ENCODE results near the gene OLFML3.
"Not testable (repeated sequence)": the region's sequence is repeated elsewhere in the genome, so short reads cannot be mapped to it uniquely, and the experiment has no call there.

The OLFML3 gene

DNA sequence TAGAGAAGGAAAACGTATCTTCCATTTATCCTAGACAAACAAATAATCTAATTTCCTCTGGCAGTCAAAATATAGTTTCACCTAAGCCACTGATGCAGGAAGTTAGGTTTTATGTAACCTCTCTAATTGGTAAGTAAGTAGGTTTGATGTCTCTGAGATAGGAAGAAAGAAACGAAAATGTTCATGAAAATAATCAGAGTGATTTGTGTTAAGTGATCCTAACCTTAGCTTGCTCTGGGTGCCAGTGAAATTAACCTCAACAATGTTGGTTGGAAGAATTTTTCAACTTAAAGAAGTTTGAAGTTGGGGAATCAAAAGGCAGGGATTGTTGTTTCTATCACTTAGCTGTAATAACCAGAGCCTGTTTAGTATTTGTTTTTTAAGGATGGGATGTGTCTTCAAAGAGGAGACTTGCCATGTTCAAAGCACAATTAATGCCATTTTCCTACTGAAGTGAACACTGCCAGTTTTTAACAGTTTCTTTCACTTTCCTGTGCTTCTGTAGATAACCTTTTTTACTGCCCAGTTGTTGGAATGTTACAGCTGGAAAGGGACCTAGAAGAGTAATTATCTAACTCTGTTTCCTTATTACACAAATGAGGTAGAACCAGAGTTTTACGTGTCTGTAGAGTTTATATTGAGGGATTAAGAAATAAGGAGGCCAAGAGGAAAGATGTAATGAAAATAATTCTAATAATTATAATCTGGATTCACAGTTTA lies 31.7 kb upstream of the OLFML3 start:
- 0% methylated on average over 1 of the region's 3 CpGs for WGBS (ENCODE audit: insufficient coverage)
- POLR2A ChIA-PET = interaction anchor here (3.0 kb wide), 1 partner anchor 18 kb away, joined by 22 read pairs; the partner anchor contains the start of gene HIPK1
- peaks cover 0 to 5% (median 0%) of the 10 kb centered on the region in 5 experiments for H3K9me3 ChIP-seq (ENCODE audit: control extremely low read depth in 1 of 5, control insufficient read depth in 4 of 5, insufficient read depth in 2 of 5, low read depth in 1 of 5, low read length in 4 of 5)
- no peaks in the 10 kb centered on the region for H3K27me3 ChIP-seq (replicated peaks in 2 of 5; ENCODE audit: control insufficient read depth in 4 of 5, insufficient read depth in 5 of 5, low read length in 4 of 5)
- DNase-seq = no peak
- H3K27ac ChIP-seq (ENCODE audit: insufficient read depth in 1 of 2, low read depth in 1 of 2, low read length in 2 of 2, poor library complexity in 1 of 2, severe bottlenecking in 2 of 2) = peak overlapping the region; percentile 1 to 67
- H3K36me3 ChIP-seq (ENCODE audit: control insufficient read depth in 4 of 4, insufficient read depth in 4 of 4, low read length in 3 of 4) = peaks cover 5 to 29% (median 18%) of the 10 kb centered on the region in 4 experiments
- peak overlapping the region in 3 of 7 experiments; percentile 19 to 40 (median 35) for H3K4me3 ChIP-seq (ENCODE audit: control insufficient read depth in 1 of 7, extremely low read depth in 1 of 7, insufficient read depth in 4 of 7, low read depth in 2 of 7, low read length in 6 of 7)
- CTCF ChIA-PET = interaction anchor here (0.7 to 12.4 kb wide), 10 partner anchors 8 to 159 kb away, joined by 3 to 212 read pairs (median 5); partner anchors contain the start of genes AP4B1 and HIPK1
- peaks cover 26 to 38% (median 31%) of the 10 kb centered on the region in 4 experiments for H3K4me1 ChIP-seq (ENCODE audit: control extremely low read depth in 1 of 4, control insufficient read depth in 4 of 4, insufficient read depth in 4 of 4, low read length in 3 of 4)

- Histone ChIP-seq H3K4me3 (ENCODE audit: control insufficient read depth in 1 of 7, extremely low read depth in 1 of 7, insufficient read depth in 4 of 7, low read depth in 2 of 7, low read length in 6 of 7) (peak overlapping the region in 1 of 7 experiments; percentile 4), H3K27ac (ENCODE audit: insufficient read depth in 1 of 2, low read depth in 1 of 2, low read length in 2 of 2, poor library complexity in 1 of 2, severe bottlenecking in 2 of 2) (peak overlapping the region in 1 of 2 experiments; percentile 67), H3K4me1 (ENCODE audit: control extremely low read depth in 1 of 4, control insufficient read depth in 4 of 4, insufficient read depth in 4 of 4, low read length in 3 of 4) (peaks cover 26 to 38% (median 31%) of the 10 kb centered on the region in 4 experiments), H3K36me3 (ENCODE audit: control insufficient read depth in 4 of 4, insufficient read depth in 4 of 4, low read length in 3 of 4) (peaks cover 5 to 28% (median 16%) of the 10 kb centered on the region in 4 experiments)
- DNase-seq; H3K9me3 ChIP-seq (ENCODE audit: control extremely low read depth in 1 of 5, control insufficient read depth in 4 of 5, insufficient read depth in 2 of 5, low read depth in 1 of 5, low read length in 4 of 5); H3K27me3 ChIP-seq (replicated peaks in 2 of 5; ENCODE audit: control insufficient read depth in 4 of 5, insufficient read depth in 5 of 5, low read length in 4 of 5): not testable (repeated sequence)
- CTCF ChIA-PET = interaction anchor here (0.7 to 12.4 kb wide), 10 partner anchors 8 to 113 kb away, joined by 3 to 212 read pairs (median 6); partner anchors contain the start of genes AP4B1 and HIPK1
- POLR2A ChIA-PET = interaction anchor here (0.5 to 3.0 kb wide), 3 partner anchors 18 to 31 kb away, joined by 3 to 22 read pairs (median 3); partner anchors contain the start of gene HIPK1
- WGBS (ENCODE audit: insufficient coverage) = 100% methylated on average over 1 of the region's 4 CpGs
These were observed 31.1 kb upstream of the OLFML3 start for GRCh38 chr1:113948151-113948550.

- H3K9me3 ChIP-seq (ENCODE audit: control extremely low read depth in 1 of 5, control insufficient read depth in 4 of 5, insufficient read depth in 2 of 5, low read depth in 1 of 5, low read length in 4 of 5) = peaks cover 0 to 5% (median 0%) of the 10 kb centered on the region in 5 experiments
- peaks cover 26 to 38% (median 31%) of the 10 kb centered on the region in 4 experiments for H3K4me1 ChIP-seq (ENCODE audit: control extremely low read depth in 1 of 4, control insufficient read depth in 4 of 4, insufficient read depth in 4 of 4, low read length in 3 of 4)
- H3K27ac ChIP-seq (ENCODE audit: insufficient read depth in 1 of 2, low read depth in 1 of 2, low read length in 2 of 2, poor library complexity in 1 of 2, severe bottlenecking in 2 of 2) = peak overlapping the region in 1 of 2 experiments; percentile 5
- H3K4me3 ChIP-seq (ENCODE audit: control insufficient read depth in 1 of 7, extremely low read depth in 1 of 7, insufficient read depth in 4 of 7, low read depth in 2 of 7, low read length in 6 of 7) = no peak overlapping the region
- DNase-seq = peak; percentile 54 to 69 (median 55)
- CTCF ChIA-PET = interaction anchor here (1.1 to 12.4 kb wide), 12 partner anchors 10 to 127 kb away, joined by 3 to 212 read pairs (median 4); partner anchors contain the start of gene HIPK1
- no peaks in the 10 kb centered on the region for H3K27me3 ChIP-seq (replicated peaks in 2 of 5; ENCODE audit: control insufficient read depth in 4 of 5, insufficient read depth in 5 of 5, low read length in 4 of 5)
- POLR2A ChIA-PET = interaction anchor here (3.0 kb wide), 1 partner anchor 19 kb away, joined by 22 read pairs; the partner anchor contains the start of gene HIPK1
- WGBS (ENCODE audit: insufficient coverage) = 97% methylated on average over 5 of the region's 5 CpGs
- H3K36me3 ChIP-seq (ENCODE audit: control insufficient read depth in 4 of 4, insufficient read depth in 4 of 4, low read length in 3 of 4) = peaks cover 10 to 27% (median 16%) of the 10 kb centered on the region in 4 experiments
These were observed 30.3 kb upstream of the OLFML3 start for GRCh38 chr1:113949007-113949406.

DNA sequence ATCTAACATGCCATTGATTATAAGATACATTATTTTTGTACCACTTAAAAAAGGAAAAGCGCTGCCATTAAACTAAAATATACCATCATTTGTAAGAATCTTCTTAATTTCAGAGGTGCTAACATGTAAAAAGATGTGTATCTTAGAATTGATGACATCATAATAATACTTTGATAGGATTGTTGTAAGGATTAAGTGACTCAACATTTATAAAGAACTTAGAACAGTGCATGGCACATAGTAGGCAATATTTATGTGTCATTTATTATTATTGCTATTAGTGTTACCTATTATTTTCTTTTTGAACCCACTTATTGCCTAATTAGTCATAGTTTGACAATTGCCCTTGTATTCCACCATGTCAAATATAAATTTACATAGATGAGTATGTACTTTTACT lies 28.4 kb upstream of the OLFML3 start:
- ChIA-PET CTCF (interaction anchor here (1.5 to 12.4 kb wide), 5 partner anchors 12 to 116 kb away, joined by 3 to 212 read pairs (median 9); partner anchors contain the start of genes AP4B1 and HIPK1), POLR2A (no interaction called here)
- Histone ChIP-seq H3K9me3 (ENCODE audit: control extremely low read depth in 1 of 5, control insufficient read depth in 4 of 5, insufficient read depth in 2 of 5, low read depth in 1 of 5, low read length in 4 of 5) (no peaks in the 10 kb centered on the region), H3K4me3 (ENCODE audit: control insufficient read depth in 1 of 7, extremely low read depth in 1 of 7, insufficient read depth in 4 of 7, low read depth in 2 of 7, low read length in 6 of 7) (no peak overlapping the region), H3K36me3 (ENCODE audit: control insufficient read depth in 4 of 4, insufficient read depth in 4 of 4, low read length in 3 of 4) (peaks cover 7 to 31% (median 16%) of the 10 kb centered on the region in 4 experiments), H3K4me1 (ENCODE audit: control extremely low read depth in 1 of 4, control insufficient read depth in 4 of 4, insufficient read depth in 4 of 4, low read length in 3 of 4) (peaks cover 23 to 34% (median 31%) of the 10 kb centered on the region in 4 experiments), H3K27ac (ENCODE audit: insufficient read depth in 1 of 2, low read depth in 1 of 2, low read length in 2 of 2, poor library complexity in 1 of 2, severe bottlenecking in 2 of 2) (no peak overlapping the region), H3K27me3 (replicated peaks in 2 of 5; ENCODE audit: control insufficient read depth in 4 of 5, insufficient read depth in 5 of 5, low read length in 4 of 5) (no peaks in the 10 kb centered on the region)
- DNase-seq = no peak
- WGBS (ENCODE audit: insufficient coverage) = no CpG with 5 or more reads among the region's 1 CpG

DNA sequence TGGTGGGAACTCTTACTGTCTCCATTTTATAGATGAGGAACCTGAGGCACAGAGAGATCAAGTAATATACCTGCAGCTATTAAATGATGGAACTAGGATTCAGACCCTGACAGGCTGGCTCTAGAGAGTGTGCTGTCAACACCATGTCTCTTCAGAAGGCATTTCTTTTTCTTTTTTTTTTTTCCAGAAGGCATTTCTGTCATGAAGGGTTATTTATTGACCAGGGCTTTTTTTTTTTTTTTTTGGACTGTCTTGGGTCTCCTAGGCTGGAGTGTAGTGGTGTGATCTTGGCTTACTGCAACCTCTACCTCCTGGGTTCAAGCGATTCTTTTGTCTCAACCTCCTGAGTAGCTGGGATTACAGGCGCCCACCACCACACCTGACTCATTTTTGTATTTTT lies 27.6 kb upstream of the OLFML3 start:
- H3K9me3 ChIP-seq (ENCODE audit: control extremely low read depth in 1 of 5, control insufficient read depth in 4 of 5, insufficient read depth in 2 of 5, low read depth in 1 of 5, low read length in 4 of 5) = no peaks in the 10 kb centered on the region
- no peak overlapping the region for H3K27ac ChIP-seq (ENCODE audit: insufficient read depth in 1 of 2, low read depth in 1 of 2, low read length in 2 of 2, poor library complexity in 1 of 2, severe bottlenecking in 2 of 2)
- DNase-seq = no peak
- H3K4me3 ChIP-seq (ENCODE audit: control insufficient read depth in 1 of 7, extremely low read depth in 1 of 7, insufficient read depth in 4 of 7, low read depth in 2 of 7, low read length in 6 of 7) = no peak overlapping the region
- H3K36me3 ChIP-seq (ENCODE audit: control insufficient read depth in 4 of 4, insufficient read depth in 4 of 4, low read length in 3 of 4) = peaks cover 10 to 34% (median 20%) of the 10 kb centered on the region in 4 experiments
- no peaks in the 10 kb centered on the region for H3K27me3 ChIP-seq (replicated peaks in 2 of 5; ENCODE audit: control insufficient read depth in 4 of 5, insufficient read depth in 5 of 5, low read length in 4 of 5)
- ChIA-PET CTCF (interaction anchor here (0.7 to 12.4 kb wide), 6 partner anchors 11 to 119 kb away, joined by 3 to 212 read pairs (median 8); partner anchors contain the start of genes AP4B1 and HIPK1), POLR2A (no interaction called here)
- H3K4me1 ChIP-seq (ENCODE audit: control extremely low read depth in 1 of 4, control insufficient read depth in 4 of 4, insufficient read depth in 4 of 4, low read length in 3 of 4) = peaks cover 17 to 27% (median 23%) of the 10 kb centered on the region in 4 experiments
- no CpG with 5 or more reads among the region's 2 CpGs for WGBS (ENCODE audit: insufficient coverage)

- WGBS (ENCODE audit: insufficient coverage) = no CpG with 5 or more reads among the region's 1 CpG
- Histone ChIP-seq H3K36me3 (ENCODE audit: control insufficient read depth in 4 of 4, insufficient read depth in 4 of 4, low read length in 3 of 4) (peaks cover 36 to 80% (median 58%) of the 10 kb centered on the region in 4 experiments), H3K9me3 (ENCODE audit: control extremely low read depth in 1 of 5, control insufficient read depth in 4 of 5, insufficient read depth in 2 of 5, low read depth in 1 of 5, low read length in 4 of 5) (no peaks in the 10 kb centered on the region), H3K4me3 (ENCODE audit: control insufficient read depth in 1 of 7, extremely low read depth in 1 of 7, insufficient read depth in 4 of 7, low read depth in 2 of 7, low read length in 6 of 7) (no peak overlapping the region), H3K4me1 (ENCODE audit: control extremely low read depth in 1 of 4, control insufficient read depth in 4 of 4, insufficient read depth in 4 of 4, low read length in 3 of 4) (no peaks in the 10 kb centered on the region), H3K27ac (ENCODE audit: insufficient read depth in 1 of 2, low read depth in 1 of 2, low read length in 2 of 2, poor library complexity in 1 of 2, severe bottlenecking in 2 of 2) (no peak overlapping the region), H3K27me3 (replicated peaks in 2 of 5; ENCODE audit: control insufficient read depth in 4 of 5, insufficient read depth in 5 of 5, low read length in 4 of 5) (no peaks in the 10 kb centered on the region)
- ChIA-PET CTCF (interaction anchor here (1.1 to 2.4 kb wide), 3 partner anchors 8 to 123 kb away, joined by 3 to 7 read pairs (median 7); no protein-coding TSS in a partner anchor), POLR2A (no interaction called here)
- DNase-seq = no peak
These were observed 21.3 kb upstream of the OLFML3 start for GRCh38 chr1:113957984-113958383.
